G401.6 (cell line): ENCODE data around the gene OR3A2.
"Not testable (repeated sequence)": the region's sequence is repeated elsewhere in the genome, so short reads cannot be mapped to it uniquely, and the experiment has no call there.

ENCODE experiments used
- FAIRE-seq: peaks from 2 replicates; lab custom pipeline; 2012; peaks lifted over from hg19 to GRCh38; lab: Jason Lieb, UNC

Gene OR3A2

DNA sequence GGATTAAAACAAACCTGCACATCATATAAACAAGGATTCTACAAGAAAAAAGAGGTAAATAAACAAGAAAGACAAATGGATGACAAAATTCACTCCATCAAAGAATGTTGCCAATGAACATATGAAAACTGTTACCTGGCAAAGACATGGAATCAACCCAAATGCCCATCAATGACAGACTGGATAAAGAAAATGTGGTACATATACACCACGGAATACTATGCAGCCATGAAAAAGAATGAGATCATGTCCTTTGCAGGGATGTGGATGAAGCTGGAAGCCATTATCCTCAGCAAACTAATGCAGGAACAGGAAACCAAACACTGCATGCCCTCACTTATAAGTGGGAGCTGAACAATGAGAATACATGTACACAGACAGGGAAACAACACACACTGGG lies 92.6 kb downstream of the OR3A2 start:
- FAIRE-seq = not testable (repeated sequence)

DNA sequence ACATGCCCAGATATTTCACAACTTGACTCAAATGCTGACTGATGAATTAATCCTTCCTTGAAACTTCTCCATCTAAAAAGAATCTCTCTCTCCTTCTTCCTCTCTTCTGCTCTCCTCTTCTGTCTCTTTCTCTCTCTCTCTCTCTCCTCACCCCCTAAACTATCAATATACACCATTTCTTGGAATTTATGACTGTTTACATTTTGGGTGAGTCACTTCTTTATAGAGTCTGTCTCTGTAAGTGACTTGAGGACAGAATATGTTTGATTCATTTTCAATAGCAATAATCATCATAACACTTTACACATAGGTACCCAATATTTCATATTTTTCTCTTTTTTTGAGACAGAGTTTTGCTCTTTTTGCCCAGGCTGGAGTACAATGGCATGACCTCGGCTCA lies 103.2 kb downstream of the OR3A2 start:
- no peak for FAIRE-seq

DNA sequence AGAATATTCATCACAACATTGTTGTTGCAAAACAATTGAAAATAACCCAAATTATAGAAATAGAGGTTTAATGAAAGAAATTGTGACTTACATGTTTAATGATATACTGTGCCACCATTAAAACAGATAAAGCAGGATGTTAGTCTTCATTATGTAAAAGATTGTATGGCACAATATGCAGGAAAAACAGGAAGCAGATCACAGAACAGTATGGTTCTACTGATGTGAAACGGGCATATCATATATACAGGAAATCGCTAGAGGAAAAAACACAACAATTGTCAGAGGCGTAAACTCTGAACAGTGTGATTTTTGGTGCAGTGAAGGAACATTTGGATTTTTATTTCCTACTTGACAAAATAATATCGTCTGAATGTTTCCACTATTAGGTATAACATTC lies 110.0 kb downstream of the OR3A2 start:
- FAIRE-seq = no peak

DNA sequence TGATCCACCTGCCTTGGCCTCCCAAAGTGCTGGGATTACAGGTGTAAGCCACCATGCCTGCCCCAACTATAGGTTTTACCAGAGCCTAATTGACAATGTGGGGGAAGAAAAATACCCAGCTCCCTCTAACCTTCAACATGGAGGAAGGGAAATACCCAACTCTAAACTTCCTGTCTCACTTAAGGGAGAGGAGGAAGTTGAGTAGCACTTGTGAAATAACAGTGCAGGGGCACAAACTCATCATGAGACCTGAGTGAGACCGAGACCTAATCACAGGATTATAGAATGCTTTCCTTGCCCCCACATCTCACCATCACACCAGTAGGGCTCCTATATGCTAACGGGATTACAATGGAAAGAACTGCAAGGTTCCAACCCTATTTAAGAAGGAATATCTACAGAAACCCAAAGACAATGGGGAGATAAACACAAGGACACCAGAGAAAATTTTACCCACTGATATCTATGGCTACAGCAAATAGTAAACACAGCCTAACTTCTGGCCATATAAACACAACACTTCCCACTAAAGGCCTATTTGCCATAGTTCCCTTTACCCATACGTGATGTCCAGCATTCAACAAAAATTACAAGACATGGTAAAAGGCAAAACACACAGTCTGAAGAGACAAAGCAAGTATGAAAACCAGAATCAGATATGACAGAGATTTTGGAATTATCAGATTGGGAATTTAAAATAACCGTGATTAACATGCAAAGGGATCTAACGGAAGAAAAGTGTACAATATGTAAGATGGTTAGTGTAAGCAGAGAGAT lies 114.8 kb downstream of the OR3A2 start:
- no peak for FAIRE-seq

DNA sequence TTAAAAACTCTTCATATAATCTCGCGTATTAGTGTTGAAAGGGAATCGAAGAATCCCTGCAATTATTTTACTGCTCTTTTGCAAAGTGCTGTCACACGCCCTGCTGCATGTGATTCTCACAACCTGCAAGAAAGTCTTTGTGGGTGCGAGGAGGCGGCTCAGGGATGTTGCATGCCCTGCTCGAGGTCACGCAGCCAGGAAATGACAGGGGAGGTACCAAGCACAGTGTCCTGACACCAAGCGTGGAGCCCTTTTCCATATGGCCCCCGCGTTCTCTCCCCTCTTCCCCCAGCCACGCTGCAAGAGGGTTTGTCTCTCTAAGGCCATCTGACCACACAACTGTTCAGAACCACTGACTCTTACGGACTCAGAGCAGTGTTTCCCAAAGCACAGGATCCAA lies 125.5 kb downstream of the OR3A2 start:
- no peak for FAIRE-seq

DNA sequence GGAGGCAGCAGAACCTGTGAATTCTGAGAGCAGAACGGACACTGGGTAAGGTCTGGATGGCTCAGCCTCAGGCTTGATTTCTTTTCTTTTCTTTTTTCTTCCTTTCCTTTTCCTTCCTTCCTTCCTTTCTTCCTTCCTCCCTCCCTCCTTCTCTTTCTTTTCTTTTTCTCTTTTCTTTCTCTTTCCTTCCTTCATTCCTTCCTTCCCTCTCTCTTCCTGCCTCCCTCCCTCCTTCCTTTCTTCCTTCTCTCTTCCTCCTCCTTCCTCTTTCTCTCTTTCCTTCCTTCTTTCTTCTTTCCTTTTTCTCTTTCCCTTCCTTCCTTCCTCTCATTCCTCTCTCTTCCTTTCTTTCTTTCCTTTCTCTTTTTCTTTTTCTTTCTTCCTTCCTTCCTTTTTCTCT lies 125.9 kb downstream of the OR3A2 start:
- no peak for FAIRE-seq

DNA sequence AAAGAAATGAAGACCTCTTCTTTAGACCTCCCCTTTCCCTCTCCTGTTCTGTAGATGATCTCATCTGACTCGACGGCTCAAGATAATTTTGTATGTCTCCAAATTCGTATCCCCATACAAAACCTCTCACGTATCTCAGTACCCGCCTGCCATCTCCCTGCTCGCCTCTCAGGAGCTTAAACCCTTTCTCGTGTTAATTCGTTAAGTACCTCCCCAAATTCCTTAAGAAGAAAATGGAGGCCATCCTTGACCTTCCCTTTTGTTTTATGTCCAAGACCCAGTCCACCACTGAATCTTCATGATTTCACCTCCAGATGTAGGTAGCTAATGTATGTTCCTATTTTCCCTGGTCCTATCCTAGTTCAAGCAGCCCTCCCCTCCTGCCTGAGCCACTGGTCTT lies 129.5 kb downstream of the OR3A2 start:
- no peak for FAIRE-seq

DNA sequence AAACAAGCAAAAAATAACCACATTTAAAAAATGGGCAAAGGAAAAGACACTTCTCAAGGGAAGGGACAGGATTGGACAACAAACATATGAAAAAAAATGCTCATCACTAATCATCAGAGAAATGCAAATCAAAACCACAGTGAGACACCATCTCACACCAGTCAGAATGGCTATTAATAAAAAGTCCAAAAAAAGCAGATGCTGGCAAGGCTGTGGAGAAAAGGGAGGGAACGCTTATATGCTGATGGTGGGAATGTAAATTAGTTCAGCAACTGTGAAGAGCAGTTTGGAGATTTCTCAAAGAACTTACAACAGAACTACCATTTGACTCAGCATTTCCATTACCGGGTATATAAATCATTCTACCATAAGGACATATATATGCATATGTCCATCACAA lies 137.1 kb downstream of the OR3A2 start:
- not testable (repeated sequence) for FAIRE-seq

DNA sequence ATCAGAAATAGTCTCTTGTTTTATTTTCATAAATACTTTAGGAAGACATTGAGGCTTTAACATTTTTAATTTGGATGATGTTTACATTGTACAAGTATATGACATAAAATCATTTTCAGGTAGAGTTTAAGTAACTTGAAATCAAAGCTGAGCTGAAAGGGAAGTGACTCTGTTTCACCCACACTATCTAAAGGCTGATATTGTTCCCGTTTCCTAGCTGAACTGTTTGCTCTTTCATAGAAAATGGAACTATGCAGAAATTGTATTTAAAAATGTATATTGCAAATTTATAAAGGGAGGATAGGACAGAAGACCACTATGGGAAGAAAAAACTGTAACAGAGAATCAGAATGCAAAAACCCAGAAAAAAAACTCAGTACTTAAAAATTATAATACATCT lies 141.3 kb downstream of the OR3A2 start:
- FAIRE-seq = not testable (repeated sequence)

DNA sequence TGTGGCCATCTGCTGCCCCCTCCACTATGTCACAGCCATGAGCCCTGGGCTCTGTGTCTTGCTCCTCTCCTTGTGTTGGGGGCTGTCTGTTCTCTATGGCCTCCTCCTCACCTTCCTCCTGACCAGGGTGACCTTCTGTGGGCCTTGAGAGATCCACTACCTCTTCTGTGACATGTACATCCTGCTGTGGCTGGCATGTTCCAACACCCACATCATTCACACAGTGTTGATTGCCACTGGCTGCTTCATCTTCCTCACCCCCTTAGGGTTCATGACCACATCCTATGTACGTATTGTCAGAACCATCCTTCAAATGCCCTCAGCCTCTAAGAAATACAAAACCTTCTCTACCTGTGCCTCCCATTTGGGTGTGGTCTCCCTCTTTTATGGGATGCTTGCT lies 145.1 kb downstream of the OR3A2 start:
- FAIRE-seq = not testable (repeated sequence)

DNA sequence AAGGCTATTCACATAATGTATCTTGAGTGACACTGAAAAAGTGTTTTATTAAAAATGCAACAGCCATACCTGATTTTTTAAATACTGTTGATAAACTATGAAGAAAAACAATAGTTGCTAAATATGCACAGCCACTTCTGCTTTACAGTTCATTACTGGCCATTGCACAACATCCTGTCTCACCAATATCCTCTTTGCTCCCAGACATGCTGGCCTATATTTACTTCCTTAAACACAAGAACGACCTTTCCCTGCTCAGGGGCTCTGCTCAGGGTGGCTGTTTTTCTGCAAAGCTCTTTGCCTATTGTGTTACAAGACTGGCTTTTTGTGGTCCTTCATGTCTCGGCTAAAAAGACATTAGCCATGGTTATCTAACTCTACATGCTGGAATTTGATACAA lies 147.4 kb downstream of the OR3A2 start:
- not testable (repeated sequence) for FAIRE-seq

DNA sequence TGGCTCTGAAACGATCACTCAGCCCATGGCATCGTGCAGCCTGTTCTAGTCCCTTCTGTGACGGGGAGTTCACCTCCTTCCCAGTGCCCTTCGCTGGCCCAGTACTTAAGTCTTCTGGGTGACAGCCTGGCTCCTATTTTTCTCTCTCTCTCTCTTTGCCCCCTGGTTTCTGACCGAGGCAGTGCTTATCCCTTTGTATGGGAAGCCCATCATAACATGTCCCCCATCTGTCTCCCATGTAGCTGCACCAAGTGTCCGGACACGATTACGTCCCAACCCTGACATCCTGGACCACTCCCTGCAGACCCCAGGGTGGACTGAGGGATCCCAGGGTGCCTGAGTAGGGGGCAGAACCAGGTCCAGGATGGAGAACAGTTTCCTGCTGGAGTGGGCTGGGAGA lies 153.8 kb downstream of the OR3A2 start:
- FAIRE-seq = not testable (repeated sequence)
